Heart left ventricle (tissue), 13 donors: ENCODE measurements around the gene UNC5C.

Experiments used
- CTCF ChIP-seq, 12 donors: fragments of 200-600 bp; sonication (generic) in 4 of 12; IDR thresholded peaks; one replicate each; pipeline versions ENCODE4 v1.5.0 to v1.8.0; 2018 to 2022; ENCODE audit warnings: antibody characterized with exemption in 12 of 12, mild to moderate bottlenecking in 5 of 12
- POLR2A ChIP-seq, 2 donors: fragments of 450-650 bp; IDR thresholded peaks; one replicate each; pipeline ENCODE4 v1.6.1; 2017; ENCODE audit warnings: antibody characterized with exemption in 2 of 2, mild to moderate bottlenecking in 2 of 2, moderate library complexity in 2 of 2
- donor health status: ischemic (EF 13 %, LVEDD 7.1; RV severe dilation, severe dysfunction).
- donor health status: DM: no; HTN: yes; CAD: no.
- donor health status: DM: no; HTN: no; CAD: no.
- donor health status: ischemic (EF 25% LVEDD 6.9; RV normal size, moderate dysfunction).
- donor health status: ischemic (EF 25% LVEDD 5.7; RV mildly dilated, moderate dysfunction).
- donor health status: ischemic (EF 35%, LVEDD 5.7; RV mildly dilated, moderate dysfunction).
- donor health status: nonischemic (EF 11% LVEDD 7.7; RV severe dilation, severe dysfunction).
- donor health status: DM: yes; HTN: yes; CAD: no.
- donor health status: PGD.
- donor health status: ischemic (EF 29% LVEDD 5.4; RV normal size, mild dysfunction).
- donor health status: nonischemic (EF 23%, LVEDD 6.1; RV moderate dilation, normal function).

GRCh38 chr4:95515589-95515988 lies 33.2 kb downstream of the UNC5C start:
- TF ChIP-seq POLR2A (IDR thresholded peaks at IDR 0.05), result no peak
- no peak for TF ChIP-seq CTCF (IDR thresholded peaks at IDR 0.05)
